BLaER1 (cell line): Measurements from ENCODE around the gene NPPB.

ENCODE experiments used
- H3K27ac ChIP-seq: shearing (Covaris generic); formaldehyde crosslinking; 2 replicates; pipeline ENCODE4 v1.8.1; 2022
- H3K27me3 ChIP-seq: shearing (Covaris generic); formaldehyde crosslinking; 2 replicates; pipeline ENCODE4 v1.8.1; 2022
- H3K36me3 ChIP-seq: shearing (Covaris generic); formaldehyde crosslinking; 2 replicates; pipeline ENCODE4 v1.8.1; 2022
- H3K4me1 ChIP-seq: shearing (Covaris generic); formaldehyde crosslinking; 2 replicates; pipeline ENCODE4 v1.8.1; 2022
- H3K4me2 ChIP-seq: shearing (Covaris generic); formaldehyde crosslinking; 2 replicates; pipeline ENCODE4 v1.8.1; 2022
- H3K4me3 ChIP-seq: shearing (Covaris generic); formaldehyde crosslinking; 2 replicates; pipeline ENCODE4 v1.8.1; 2022
- H3K9ac ChIP-seq: shearing (Covaris generic); formaldehyde crosslinking; 2 replicates; pipeline ENCODE4 v1.8.1; 2022
- H3K9me3 ChIP-seq: shearing (Covaris generic); formaldehyde crosslinking; 2 replicates; pipeline ENCODE4 v1.8.1; 2022
- H4K20me1 ChIP-seq: shearing (Covaris generic); formaldehyde crosslinking; 2 replicates; pipeline ENCODE4 v1.8.1; 2022
- Cebpa-rat ChIP-seq: shearing (Covaris generic); IDR thresholded peaks from 2 replicates; pipeline ENCODE4 v1.8.1; 2022

NPPB gene

GRCh38 chr1:11860083-11860482 lies 1.3 kb upstream of the NPPB start:
- H3K27ac ChIP-seq: no peak overlapping the region
- no peak overlapping the region for H3K4me2 ChIP-seq
- H3K36me3 ChIP-seq: no peaks in the 10 kb centered on the region
- H3K27me3 ChIP-seq: peaks cover 18% of the 10 kb centered on the region
- TF ChIP-seq Cebpa-rat: no peak
- peaks cover 32% of the 10 kb centered on the region for H3K4me1 ChIP-seq
- H3K4me3 ChIP-seq: no peak overlapping the region
- peaks cover 27% of the 10 kb centered on the region; the same call in 1 of the 2 replicates for H4K20me1 ChIP-seq
- no peaks in the 10 kb centered on the region for H3K9me3 ChIP-seq
- no peak overlapping the region for H3K9ac ChIP-seq

- Histone ChIP-seq H3K27ac (no peak overlapping the region), H3K27me3 (peaks cover 18% of the 10 kb centered on the region), H3K4me2 (peak overlapping the region; percentile 59), H3K9me3 (no peaks in the 10 kb centered on the region), H3K36me3 (no peaks in the 10 kb centered on the region), H4K20me1 (peaks cover 27% of the 10 kb centered on the region; the same call in 1 of the 2 replicates), H3K4me1 (peaks cover 32% of the 10 kb centered on the region), H3K9ac (no peak overlapping the region), H3K4me3 (no peak overlapping the region)
- TF ChIP-seq Cebpa-rat: no peak
Observed at GRCh38 chr1:11858968-11859871, 475 bp upstream of the NPPB start.

- Histone ChIP-seq H3K27ac (no peak overlapping the region), H3K36me3 (no peaks in the 10 kb centered on the region), H3K9me3 (no peaks in the 10 kb centered on the region), H3K27me3 (peaks cover 18% of the 10 kb centered on the region), H3K9ac (no peak overlapping the region), H3K4me1 (peaks cover 31% of the 10 kb centered on the region), H3K4me2 (peak overlapping the region; percentile 69), H3K4me3 (no peak overlapping the region), H4K20me1 (peaks cover 27% of the 10 kb centered on the region; the same call in 1 of the 2 replicates)
- TF ChIP-seq Cebpa-rat: no peak
Observed at GRCh38 chr1:11858158-11858557, 587 bp downstream of the NPPB start.

- H3K4me3 ChIP-seq: no peak overlapping the region
- no peaks in the 10 kb centered on the region for H3K9me3 ChIP-seq
- no peak overlapping the region for H3K9ac ChIP-seq
- H3K36me3 ChIP-seq: no peaks in the 10 kb centered on the region
- H4K20me1 ChIP-seq: peaks cover 27% of the 10 kb centered on the region; the same call in 1 of the 2 replicates
- H3K27ac ChIP-seq: no peak overlapping the region
- H3K4me2 ChIP-seq: peak overlapping the region; percentile 69
- H3K4me1 ChIP-seq: peaks cover 39% of the 10 kb centered on the region
- TF ChIP-seq Cebpa-rat: no peak
- H3K27me3 ChIP-seq: peaks cover 18% of the 10 kb centered on the region
Observed at GRCh38 chr1:11857164-11857851, 1.4 kb downstream of the NPPB start.

GRCh38 chr1:11856698-11857097 lies 2.0 kb downstream of the NPPB start:
- H3K9ac ChIP-seq: no peak overlapping the region
- H3K9me3 ChIP-seq: no peaks in the 10 kb centered on the region
- no peak overlapping the region for H3K4me3 ChIP-seq
- peaks cover 46% of the 10 kb centered on the region for H3K4me1 ChIP-seq
- H3K36me3 ChIP-seq: no peaks in the 10 kb centered on the region
- H3K27me3 ChIP-seq: peaks cover 18% of the 10 kb centered on the region
- H3K4me2 ChIP-seq: peak overlapping the region; percentile 69
- no peak for TF ChIP-seq Cebpa-rat
- peaks cover 27% of the 10 kb centered on the region; the same call in 1 of the 2 replicates for H4K20me1 ChIP-seq
- no peak overlapping the region for H3K27ac ChIP-seq

- H3K4me1 ChIP-seq: peaks cover 58% of the 10 kb centered on the region
- no peak overlapping the region for H3K9ac ChIP-seq
- H4K20me1 ChIP-seq: peaks cover 27% of the 10 kb centered on the region; the same call in 1 of the 2 replicates
- H3K4me2 ChIP-seq: no peak overlapping the region
- no peak overlapping the region for H3K27ac ChIP-seq
- H3K36me3 ChIP-seq: no peaks in the 10 kb centered on the region
- no peaks in the 10 kb centered on the region for H3K9me3 ChIP-seq
- H3K27me3 ChIP-seq: peaks cover 18% of the 10 kb centered on the region
- H3K4me3 ChIP-seq: no peak overlapping the region
- no peak for TF ChIP-seq Cebpa-rat
Observed at GRCh38 chr1:11855430-11855829, 3.3 kb downstream of the NPPB start.

- peaks cover 67% of the 10 kb centered on the region for H3K4me1 ChIP-seq
- H3K9me3 ChIP-seq: no peaks in the 10 kb centered on the region
- H4K20me1 ChIP-seq: peaks cover 24% of the 10 kb centered on the region; the same call in 1 of the 2 replicates
- no peak overlapping the region for H3K4me2 ChIP-seq
- H3K27ac ChIP-seq: no peak overlapping the region
- H3K9ac ChIP-seq: no peak overlapping the region
- peaks cover 16% of the 10 kb centered on the region for H3K27me3 ChIP-seq
- H3K36me3 ChIP-seq: no peaks in the 10 kb centered on the region
- no peak overlapping the region for H3K4me3 ChIP-seq
- no peak for TF ChIP-seq Cebpa-rat
Observed at GRCh38 chr1:11854519-11854918, 4.2 kb downstream of the NPPB start.

- H3K27me3 ChIP-seq: no peaks in the 10 kb centered on the region
- H3K9ac ChIP-seq: no peak overlapping the region
- H3K4me1 ChIP-seq: peaks cover 74% of the 10 kb centered on the region
- H3K36me3 ChIP-seq: no peaks in the 10 kb centered on the region
- peaks cover 12% of the 10 kb centered on the region for H4K20me1 ChIP-seq
- peak overlapping the region; percentile 67 for H3K4me2 ChIP-seq
- no peak for TF ChIP-seq Cebpa-rat
- H3K27ac ChIP-seq: peak overlapping the region; percentile 68
- H3K9me3 ChIP-seq: no peaks in the 10 kb centered on the region
- H3K4me3 ChIP-seq: no peak overlapping the region
Observed at GRCh38 chr1:11851180-11851579, 7.6 kb downstream of the NPPB start.

GRCh38 chr1:11850156-11850555 lies 8.6 kb downstream of the NPPB start:
- peaks cover 2% of the 10 kb centered on the region for H3K36me3 ChIP-seq
- TF ChIP-seq Cebpa-rat: no peak
- peak overlapping the region; percentile 68 for H3K27ac ChIP-seq
- peaks cover 83% of the 10 kb centered on the region for H3K4me1 ChIP-seq
- H3K9ac ChIP-seq: no peak overlapping the region
- H3K4me2 ChIP-seq: peak overlapping the region; percentile 67
- H3K4me3 ChIP-seq: no peak overlapping the region
- no peaks in the 10 kb centered on the region for H3K9me3 ChIP-seq
- H4K20me1 ChIP-seq: peaks cover 12% of the 10 kb centered on the region
- no peaks in the 10 kb centered on the region for H3K27me3 ChIP-seq

- Histone ChIP-seq H3K36me3 (peaks cover 20% of the 10 kb centered on the region), H3K9me3 (no peaks in the 10 kb centered on the region), H3K27ac (peak overlapping the region; percentile 68; the same call in 1 of the 2 replicates), H4K20me1 (peaks cover 19% of the 10 kb centered on the region), H3K4me2 (peak overlapping the region; percentile 67), H3K27me3 (no peaks in the 10 kb centered on the region), H3K4me1 (peaks cover 99% of the 10 kb centered on the region), H3K9ac (no peak overlapping the region), H3K4me3 (no peak overlapping the region)
- TF ChIP-seq Cebpa-rat: no peak
Observed at GRCh38 chr1:11848373-11848700, 10.4 kb downstream of the NPPB start.
